GM19372 (cell line): ENCODE data around the gene ESR1.

ENCODE experiments used
- ATAC-seq: cut with Tn5 transposase; IDR thresholded peaks from one replicate; pipeline ENCODE4 v1.9.1; 2021; ENCODE audit warnings: mild to moderate bottlenecking, low read depth, moderate library complexity; ENCODE audit not compliant: unreplicated experiment

ESR1 gene

GRCh38 chr6:151807513-151808370 lies at the start of gene ESR1:
ESR1 (plus strand) TSS chr6:151807682; CDS start chr6:151807913, 231 bp downstream.
- ATAC-seq, result peak; percentile 50

GRCh38 chr6:151760486-151760885 lies 47.0 kb upstream of the ESR1 start:
- no peak for ATAC-seq

- ATAC-seq, result no peak
These were observed 45.6 kb upstream of the ESR1 start for GRCh38 chr6:151761851-151762250.

GRCh38 chr6:151762817-151763216 lies 44.7 kb upstream of the ESR1 start:
- ATAC-seq, result no peak

GRCh38 chr6:151763303-151763702 lies 44.2 kb upstream of the ESR1 start:
- no peak for ATAC-seq

- ATAC-seq, result peak; percentile 62
These were observed 43.4 kb upstream of the ESR1 start for GRCh38 chr6:151763938-151764680.

- peak; percentile 67 for ATAC-seq
These were observed 42.0 kb upstream of the ESR1 start for GRCh38 chr6:151765444-151765886.

- ATAC-seq, result no peak
These were observed 35.0 kb upstream of the ESR1 start for GRCh38 chr6:151772446-151772845.

- no peak for ATAC-seq
These were observed 34.1 kb upstream of the ESR1 start for GRCh38 chr6:151773382-151773781.

- ATAC-seq, result no peak
These were observed 24.9 kb upstream of the ESR1 start for GRCh38 chr6:151782560-151782959.

- ATAC-seq, result no peak
These were observed 23.8 kb upstream of the ESR1 start for GRCh38 chr6:151783692-151784091.

GRCh38 chr6:151784441-151785214 lies 22.9 kb upstream of the ESR1 start:
- no peak for ATAC-seq

- ATAC-seq, result no peak
These were observed 10.5 kb upstream of the ESR1 start for GRCh38 chr6:151796842-151797530.

GRCh38 chr6:151803743-151804142 lies 3.7 kb upstream of the ESR1 start:
- no peak for ATAC-seq

GRCh38 chr6:151804585-151805285 lies 2.7 kb upstream of the ESR1 start:
- ATAC-seq, result no peak

- no peak for ATAC-seq
These were observed 2.1 kb upstream of the ESR1 start for GRCh38 chr6:151805286-151805840.

GRCh38 chr6:151806757-151807512 lies 547 bp upstream of the ESR1 start:
- ATAC-seq, result no peak

GRCh38 chr6:151808371-151809241 lies 1.1 kb downstream of the ESR1 start:
- ATAC-seq, result peak; percentile 24
